HepG2 (cell line): ENCODE data around the gene HEPN1. TPM values are rescaled to one million over a fixed set of nuclear protein-coding genes. Genes with fewer than 3 reads are reported as not detected.

Experiments
- ATAC-seq: fragments of 200-7000 bp; cut with Tn5 transposase; 3 replicates; pipeline ENCODE4 v1.9.1; 2020; ENCODE audit warnings: mild to moderate bottlenecking, moderate library complexity
- BruUV-seq: library from RNA; stranded (reverse); fragments of 400-500 nt; replicated peaks from 2 replicates; lab custom pipeline; 2021; lab: Mats Ljungman, UMichigan
- CTCF ChIA-PET: fragments of 300-600 bp; formaldehyde crosslinking; extraction: SDS; loops from one replicate; lab custom pipeline; 2021; ENCODE audit warnings: low total read pairs, inconsistent platforms, low intra/inter-chr PET ratio; lab: Yijun Ruan, JAX
- POLR2A ChIA-PET: fragments of 350-600 bp; sonication (Branson Sonifier 250); formaldehyde crosslinking; loops from one replicate; lab custom pipeline; 2020; ENCODE audit warnings: antibody characterized with exemption, inconsistent platforms; lab: Yijun Ruan, JAX
- DNase-seq: peaks from one replicate; pipeline ENCODE4 v3.0.0-alpha.2; 2015; ENCODE audit warnings: low spot score
- FAIRE-seq: peaks from 3 replicates; lab custom pipeline; 2011; peaks lifted over from hg19 to GRCh38; lab: Jason Lieb, UNC
- H2AFZ ChIP-seq: one replicate; pipeline ENCODE4 v1.6.1; 2011; ENCODE audit warnings: low read length, inconsistent platforms
- H3K27ac ChIP-seq: fragments of 300-600 bp; 3 replicates; pipeline ENCODE4 v1.8.0; 2011; ENCODE audit warnings: mixed run types, mild to moderate bottlenecking, mixed read lengths, low read length, inconsistent platforms; ENCODE audit not compliant: insufficient read depth; ENCODE audit errors: extremely low read length
- H3K27me3 ChIP-seq, 2 experiments: fragments of 200-600 bp in 1 of 2; 2 replicates in 1 of 2; 3 replicates in 1 of 2; pipeline versions ENCODE4 v1.6.0 to v1.8.0; 2011; ENCODE audit warnings: low read length in 2 of 2, mild to moderate bottlenecking in 2 of 2, moderate library complexity in 2 of 2, inconsistent platforms in 1 of 2; ENCODE audit not compliant: insufficient read depth in 2 of 2, control insufficient read depth in 1 of 2
- H3K36me3 ChIP-seq, 2 experiments: fragments of 200-600 bp in 1 of 2; replicated peaks in 1 of 2; 2 replicates in 1 of 2; 3 replicates in 1 of 2; pipeline versions ENCODE4 v1.5.1 to v1.8.0; 2011; ENCODE audit warnings: low read length in 2 of 2, inconsistent platforms in 1 of 2; ENCODE audit not compliant: insufficient read depth in 2 of 2, control insufficient read depth in 1 of 2
- H3K4me1 ChIP-seq: 2 replicates; pipeline ENCODE4 v1.5.1; 2012; ENCODE audit warnings: low read length, inconsistent platforms; ENCODE audit not compliant: insufficient read depth
- H3K4me2 ChIP-seq: 2 replicates; pipeline ENCODE4 v1.6.0; 2011; ENCODE audit warnings: low read depth, low read length, inconsistent platforms
- H3K4me3 ChIP-seq, 3 experiments: fragments of 200-600 bp in 1 of 3; sonication (generic), shearing (Covaris generic) in 1 of 3; replicated peaks in 1 of 3; 2 replicates each; pipeline ENCODE4 v1.5.1; 2011 to 2016; ENCODE audit warnings: low read length in 3 of 3, inconsistent platforms in 2 of 3, low read depth in 2 of 3, mild to moderate bottlenecking in 2 of 3, control low read depth in 1 of 3, mixed read lengths in 1 of 3; ENCODE audit not compliant: insufficient read depth in 1 of 3
- H3K79me2 ChIP-seq: one replicate; pipeline ENCODE4 v1.6.1; 2011; ENCODE audit warnings: low read length, inconsistent platforms; ENCODE audit not compliant: insufficient read depth
- H3K9ac ChIP-seq: 2 replicates; pipeline ENCODE4 v1.6.0; 2011; ENCODE audit warnings: mild to moderate bottlenecking, low read depth, low read length, inconsistent platforms; ENCODE audit not compliant: insufficient read depth
- H3K9me3 ChIP-seq: 2 replicates; pipeline ENCODE4 v1.5.1; 2012; ENCODE audit warnings: mild to moderate bottlenecking, low read length
- H4K20me1 ChIP-seq: 2 replicates; pipeline ENCODE4 v1.6.0; 2011; ENCODE audit warnings: inconsistent platforms, mild to moderate bottlenecking, low read length, moderate library complexity; ENCODE audit not compliant: insufficient read depth
- AGO1 ChIP-seq: fragments of 200-400 bp; formaldehyde crosslinking; IDR thresholded peaks from 2 replicates; pipeline ENCODE4 v1.6.1; 2017; ENCODE audit warnings: mild to moderate bottlenecking, low read depth, low read length, moderate library complexity; ENCODE audit not compliant: poor library complexity, severe bottlenecking
- ARNT ChIP-seq: fragments of 450-650 bp; IDR thresholded peaks from 2 replicates; pipeline ENCODE4 v1.6.1; 2017
- ARNT2 ChIP-seq: sonication (generic); formaldehyde crosslinking; IDR thresholded peaks from 2 replicates; pipeline ENCODE4 v1.8.0; 2022; ENCODE audit warnings: mild to moderate bottlenecking, low read depth, missing genetic modification reagents, moderate library complexity
- CREBL2 ChIP-seq: sonication (generic); formaldehyde crosslinking; IDR thresholded peaks from 2 replicates; pipeline ENCODE4 v1.8.1; 2023; ENCODE audit warnings: missing genetic modification reagents, mild to moderate bottlenecking, borderline replicate concordance
- KDM5A ChIP-seq: fragments of 200-600 bp; sonication (generic); IDR thresholded peaks from 2 replicates; pipeline ENCODE4 v1.7.0; 2018; ENCODE audit warnings: antibody characterized with exemption, mild to moderate bottlenecking, low read length, borderline replicate concordance
- MTF1 ChIP-seq: sonication (generic); formaldehyde crosslinking; IDR thresholded peaks from 2 replicates; pipeline ENCODE4 v1.5.0; 2020; ENCODE audit warnings: missing genetic modification reagents
- MYPOP ChIP-seq: sonication (generic); formaldehyde crosslinking; IDR thresholded peaks from 2 replicates; pipeline ENCODE4 v1.8.1; 2023; ENCODE audit warnings: mild to moderate bottlenecking, moderate library complexity, missing genetic modification reagents
- NCOA1 ChIP-seq: sonication (generic); formaldehyde crosslinking; IDR thresholded peaks from 2 replicates; pipeline ENCODE4 v1.9.0; 2021; ENCODE audit warnings: missing genetic modification reagents
- NCOA5 ChIP-seq: sonication (generic); formaldehyde crosslinking; IDR thresholded peaks from 2 replicates; pipeline ENCODE4 v1.4.0; 2020; ENCODE audit warnings: missing genetic modification reagents
- NFATC3 ChIP-seq: sonication (generic); formaldehyde crosslinking; IDR thresholded peaks from 2 replicates; pipeline ENCODE4 v1.5.1; 2020; ENCODE audit warnings: mild to moderate bottlenecking, missing genetic modification reagents
- SMC3 ChIP-seq: IDR thresholded peaks from 2 replicates; pipeline ENCODE4 v1.6.1; 2011; ENCODE audit warnings: low read length, improper control_type of control experiment
- ZNF597 ChIP-seq: sonication (generic); formaldehyde crosslinking; IDR thresholded peaks from 2 replicates; pipeline ENCODE4 v1.5.0; 2020; ENCODE audit warnings: missing genetic modification reagents
- ZNF605 ChIP-seq: sonication (generic); formaldehyde crosslinking; IDR thresholded peaks from 2 replicates; pipeline ENCODE4 v1.8.0; 2022; ENCODE audit warnings: mild to moderate bottlenecking, missing genetic modification reagents
- ZNF761 ChIP-seq: sonication (generic); formaldehyde crosslinking; conservative IDR thresholded peaks from 2 replicates; pipeline ENCODE4 v1.4.0; 2020; ENCODE audit warnings: mild to moderate bottlenecking, missing genetic modification reagents
- ZXDC ChIP-seq: sonication (generic); formaldehyde crosslinking; IDR thresholded peaks from 2 replicates; pipeline ENCODE4 v1.5.0; 2020; ENCODE audit warnings: mild to moderate bottlenecking, missing genetic modification reagents
- WGBS: methylation state at CpG from one replicate; pipeline ENCODE4 v1.1.6; 2017; ENCODE audit warnings: low lambda C conversion rate; 5-methylcytosine and 5-hydroxymethylcytosine counted together
- in situ Hi-C: cut with HindIII; loops from 2 replicates; pipeline ENCODE4 v1.10.0; 2017; ENCODE audit warnings: low pct_unique_long_range_greater_than_20kb; ENCODE audit not compliant: extremely low pct_ligation_motif_present
- intact Hi-C: fragments of 100-400 bp; cut with micrococcal nuclease; formaldehyde crosslinking; loops from one replicate; pipeline ENCODE4 v1.10.0; 2022; ENCODE audit not compliant: unreplicated experiment
- polyA plus RNA-seq, 8 experiments: library from polyadenylated mRNA; depleted of rRNA in 3 of 8; stranded (reverse) in 7 of 8; unstranded in 1 of 8; fragments of >200 nt; fragmentation: Illumina TruSeq in 4 of 8; extraction: Trizol in 4 of 8; gene quantifications; 2 replicates each; pipeline versions ENCODE4 v1.2.1 to v1.2.3, GENCODE V29; 2011 to 2016; ENCODE audit warnings: low read depth in 4 of 8, missing spikeins in 1 of 8, mixed read lengths in 1 of 8; ENCODE audit not compliant: insufficient read depth in 1 of 8
- total RNA-seq, 5 experiments: library from RNA; depleted of rRNA; stranded (reverse); fragments of >200 nt; fragmentation: Illumina TruSeq; extraction: Trizol; gene quantifications; 2 replicates each; pipeline ENCODE4 v1.2.3, GENCODE V29; 2016; ENCODE audit warnings: low read depth in 1 of 5
- TF ChIP-seq, protein P1 (sequence below): sonication (generic); formaldehyde crosslinking; IDR thresholded peaks from 2 replicates; pipeline ENCODE4 v1.5.0; 2020; ENCODE audit warnings: missing genetic modification reagents
- TF ChIP-seq, protein P2 (sequence below): sonication (generic); formaldehyde crosslinking; IDR thresholded peaks from 2 replicates; pipeline ENCODE4 v1.8.1; 2023; ENCODE audit warnings: mild to moderate bottlenecking, missing genetic modification reagents

The HEPN1 gene
- total and polyA plus RNA-seq, 2 of the 13 experiments (the other 11 are each of a cell fraction or from before 2014, with no cell fraction given): not detected

DNA sequence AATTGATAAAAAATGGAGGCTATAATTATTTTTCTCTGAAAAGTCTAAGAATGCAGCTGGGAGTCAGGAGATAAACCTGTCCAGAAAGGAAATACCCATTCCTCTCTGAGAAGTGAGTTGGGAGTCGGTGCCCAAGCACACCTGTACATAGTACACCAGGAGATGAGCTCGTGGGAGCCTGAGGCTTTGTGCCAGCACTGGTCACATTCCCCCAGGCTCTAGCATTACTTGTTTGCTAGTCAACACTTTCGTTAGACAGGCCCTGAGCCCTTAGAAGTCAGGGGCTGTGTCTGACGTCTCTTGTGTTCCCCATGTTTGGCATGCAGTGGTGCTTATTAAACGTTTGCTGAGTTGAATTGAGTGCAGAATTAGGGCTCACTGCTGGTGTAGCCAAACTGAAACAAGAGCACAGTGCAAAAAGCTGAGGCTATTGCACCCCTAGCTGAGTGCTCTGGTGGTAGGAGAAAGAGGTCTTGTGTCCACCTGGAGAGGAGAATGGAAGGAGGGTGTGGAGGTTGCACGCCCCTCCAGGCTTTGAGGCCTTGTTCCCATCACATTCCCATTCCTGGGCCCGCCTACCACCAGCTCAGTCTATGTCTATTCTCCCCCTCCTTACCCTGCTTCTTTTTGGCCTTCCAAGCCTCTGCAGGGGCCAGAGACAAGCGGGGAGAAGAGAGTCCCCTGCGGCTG lies 28.2 kb upstream of the HEPN1 start:
- POLR2A ChIA-PET: no interaction called here
- CTCF ChIA-PET: no interaction called here
- in situ Hi-C loops: no loop called here
- Histone ChIP-seq H3K79me2 (no peaks in the 10 kb centered on the region), H3K4me1 (peaks cover 18% of the 10 kb centered on the region), H2AFZ (no peak overlapping the region), H3K36me3 (no peaks in the 10 kb centered on the region), H3K9ac (no peak overlapping the region), H3K4me3 (no peak overlapping the region), H3K9me3 (no peaks in the 10 kb centered on the region), H3K27ac (no peak overlapping the region), H3K4me2 (no peak overlapping the region), H3K27me3 (peaks cover 0 to 56% of the 10 kb centered on the region in 2 experiments; a peak in 4 of 5 replicates), H4K20me1 (no peaks in the 10 kb centered on the region)
- BruUV-seq: no TSS peak
- ATAC-seq: no peak
- FAIRE-seq: no peak
- WGBS: 35% methylated on average over 9 of the region's 9 CpGs
- intact Hi-C loops: no loop called here
- DNase-seq: no peak
- TF ChIP-seq ARNT2: no peak
- no peak for TF ChIP-seq SMC3
- no peak for TF ChIP-seq NCOA5 (CRISPR knock-in tag)
- TF ChIP-seq ZNF597 (CRISPR knock-in tag): no peak
- TF ChIP-seq ZNF761 (CRISPR knock-in tag): no peak
- no peak for TF ChIP-seq CREBL2 (CRISPR knock-in tag)
- TF ChIP-seq MTF1 (CRISPR knock-in tag): no peak
- TF ChIP-seq NFATC3 (CRISPR knock-in tag): no peak
- TF ChIP-seq, protein P1, sequence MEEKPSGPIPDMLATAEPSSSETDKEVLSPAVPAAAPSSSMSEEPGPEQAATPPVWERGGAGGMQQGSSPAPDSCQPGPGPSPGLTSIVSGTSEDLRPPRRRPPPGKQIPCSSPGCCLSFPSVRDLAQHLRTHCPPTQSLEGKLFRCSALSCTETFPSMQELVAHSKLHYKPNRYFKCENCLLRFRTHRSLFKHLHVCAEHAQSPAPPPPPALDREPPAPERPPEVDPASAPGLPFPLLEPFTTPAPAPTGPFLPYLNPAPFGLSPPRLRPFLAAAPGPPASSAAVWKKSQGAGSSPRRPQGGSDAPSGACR (CRISPR knock-in tag): no peak
- TF ChIP-seq AGO1: no peak
- TF ChIP-seq, protein P2, sequence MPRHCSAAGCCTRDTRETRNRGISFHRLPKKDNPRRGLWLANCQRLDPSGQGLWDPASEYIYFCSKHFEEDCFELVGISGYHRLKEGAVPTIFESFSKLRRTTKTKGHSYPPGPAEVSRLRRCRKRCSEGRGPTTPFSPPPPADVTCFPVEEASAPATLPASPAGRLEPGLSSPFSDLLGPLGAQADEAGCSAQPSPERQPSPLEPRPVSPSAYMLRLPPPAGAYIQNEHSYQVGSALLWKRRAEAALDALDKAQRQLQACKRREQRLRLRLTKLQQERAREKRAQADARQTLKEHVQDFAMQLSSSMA (CRISPR knock-in tag): no peak
- TF ChIP-seq NCOA1 (CRISPR knock-in tag): no peak
- TF ChIP-seq KDM5A: no peak
- TF ChIP-seq ZNF605 (CRISPR knock-in tag): no peak
- TF ChIP-seq MYPOP (CRISPR knock-in tag): no peak
- TF ChIP-seq ZXDC (CRISPR knock-in tag): no peak
- no peak for TF ChIP-seq ARNT
